ENCODE measurements around the gene MMRN2.

- TF ChIP-seq ZFX (IDR thresholded peaks at IDR 0.05) = no peak
- no peak for TF ChIP-seq CTCF (conservative IDR thresholded peaks at IDR 0.05)
These were observed 68.6 kb downstream of the MMRN2 start for GRCh38 chr10:86888585-86889381.
